GM12874 (cell line): ENCODE results near the gene DOK4.
A peak's percentile ranks its signal among the peaks of the same experiment; 100 is the strongest.

Experiments used
- CTCF ChIP-seq: IDR thresholded peaks from 2 replicates; pipeline ENCODE4 v1.5.1; 2011; ENCODE audit warnings: low read depth, mild to moderate bottlenecking, control low read depth, low read length, moderate library complexity; ENCODE audit not compliant: insufficient read depth

Gene DOK4

GRCh38 chr16:57478396-57479204 lies 7.7 kb downstream of the DOK4 start:
- no peak for TF ChIP-seq CTCF

- no peak for TF ChIP-seq CTCF
Measured at GRCh38 chr16:57477531-57478202, 8.6 kb downstream of the DOK4 start.

- no peak for TF ChIP-seq CTCF
Measured at GRCh38 chr16:57476546-57477410, 9.5 kb downstream of the DOK4 start.

- peak; percentile 95 for TF ChIP-seq CTCF
Measured at GRCh38 chr16:57475711-57476339, 10.5 kb downstream of the DOK4 start.

GRCh38 chr16:57474671-57475661 lies 11.3 kb downstream of the DOK4 start:
- no peak for TF ChIP-seq CTCF

GRCh38 chr16:57473906-57474305 lies 12.4 kb downstream of the DOK4 start:
- no peak for TF ChIP-seq CTCF
